Tibial nerve (tissue), 4 donors: ENCODE results near the gene GSX2.

Source experiments
- EP300 ChIP-seq, 2 donors: sonication (generic); formaldehyde crosslinking; IDR thresholded peaks; one replicate each; pipeline ENCODE4 v1.6.1; 2017; ENCODE audit warnings: antibody characterized with exemption in 2 of 2, mild to moderate bottlenecking in 1 of 2
- POLR2A ChIP-seq, 2 donors: fragments of 450-650 bp; IDR thresholded peaks; one replicate each; pipeline ENCODE4 v1.6.1; 2017; ENCODE audit warnings: antibody characterized with exemption in 2 of 2, mild to moderate bottlenecking in 2 of 2, moderate library complexity in 2 of 2
- TF ChIP-seq, protein P1 (sequence below), 5 experiments: fragments of 200-600 bp in 3 of 5; fragments of 450-650 bp in 2 of 5; sonication (generic) in 3 of 5; IDR thresholded peaks; one replicate each; pipeline ENCODE4 v1.5.1; 2016 to 2019; ENCODE audit warnings: antibody characterized with exemption in 5 of 5, mild to moderate bottlenecking in 3 of 5, moderate library complexity in 2 of 5

- TF ChIP-seq, protein P1, sequence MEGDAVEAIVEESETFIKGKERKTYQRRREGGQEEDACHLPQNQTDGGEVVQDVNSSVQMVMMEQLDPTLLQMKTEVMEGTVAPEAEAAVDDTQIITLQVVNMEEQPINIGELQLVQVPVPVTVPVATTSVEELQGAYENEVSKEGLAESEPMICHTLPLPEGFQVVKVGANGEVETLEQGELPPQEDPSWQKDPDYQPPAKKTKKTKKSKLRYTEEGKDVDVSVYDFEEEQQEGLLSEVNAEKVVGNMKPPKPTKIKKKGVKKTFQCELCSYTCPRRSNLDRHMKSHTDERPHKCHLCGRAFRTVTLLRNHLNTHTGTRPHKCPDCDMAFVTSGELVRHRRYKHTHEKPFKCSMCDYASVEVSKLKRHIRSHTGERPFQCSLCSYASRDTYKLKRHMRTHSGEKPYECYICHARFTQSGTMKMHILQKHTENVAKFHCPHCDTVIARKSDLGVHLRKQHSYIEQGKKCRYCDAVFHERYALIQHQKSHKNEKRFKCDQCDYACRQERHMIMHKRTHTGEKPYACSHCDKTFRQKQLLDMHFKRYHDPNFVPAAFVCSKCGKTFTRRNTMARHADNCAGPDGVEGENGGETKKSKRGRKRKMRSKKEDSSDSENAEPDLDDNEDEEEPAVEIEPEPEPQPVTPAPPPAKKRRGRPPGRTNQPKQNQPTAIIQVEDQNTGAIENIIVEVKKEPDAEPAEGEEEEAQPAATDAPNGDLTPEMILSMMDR (IDR thresholded peaks at IDR 0.05): no peak
- TF ChIP-seq EP300 (IDR thresholded peaks at IDR 0.05) (no peak), POLR2A (IDR thresholded peaks at IDR 0.05) (no peak)
Observed at GRCh38 chr4:54092405-54093323, 7.3 kb upstream of the GSX2 start.
